ENCODE data around the gene MYL12A. TPM values are rescaled to one million over a fixed set of nuclear protein-coding genes. Genes with fewer than 3 reads are reported as not detected.

MYL12A gene
- total and polyA plus RNA-seq, 2 donors (not counting 3 experiments of a cell fraction or from before 2014, with no cell fraction given) = 597 to 796 TPM

GRCh38 chr18:3246635-3247239 is 864 bp upstream of the MYL12A start:
- TF ChIP-seq GATA2 (IDR thresholded peaks at IDR 0.05; ENCODE audit: insufficient read depth, insufficient read length, low read depth, low read length) = peak; percentile 94
- TF ChIP-seq POLR2A (IDR thresholded peaks at IDR 0.05; ENCODE audit: low read depth, low read length) = peak; percentile 56
- peak; percentile 18 for TF ChIP-seq JUN (IDR thresholded peaks at IDR 0.05; ENCODE audit: borderline replicate concordance, insufficient read depth, insufficient read length, low read depth)
- peak; percentile 30 for TF ChIP-seq FOS (IDR thresholded peaks at IDR 0.05; ENCODE audit: borderline replicate concordance, insufficient read depth, low read length)
- TF ChIP-seq MAX (IDR thresholded peaks at IDR 0.05; ENCODE audit: insufficient read depth, insufficient read length) = no peak
- TF ChIP-seq EZH2 (IDR thresholded peaks at IDR 0.05; ENCODE audit: borderline replicate concordance, low read depth, low read length, severe bottlenecking) = no peak
- peaks cover 40% of the 10 kb centered on the region for H3K79me2 ChIP-seq (ENCODE audit: control insufficient read depth, insufficient read depth, low read length)
- POLR2A ChIA-PET = interaction anchor here (0.6 to 1.5 kb wide), 12 partner anchors 15 to 589 kb away, joined by 3 to 10 read pairs (median 4); no protein-coding TSS in a partner anchor

More at GRCh38 chr18:3246635-3247239, 864 bp upstream of the MYL12A start:
- dilution Hi-C loops (cut with MboI; ENCODE audit: extremely low pct_ligation_motif_present, low sequenced_read_pairs) = no loop called here
- TSS peak; percentile 13 for BruUV-seq (replicated peaks)
- FAIRE-seq (no peak), DNase-seq (ENCODE audit: low read depth, low spot score) (no peak)
- Histone ChIP-seq H2AFZ (ENCODE audit: low read depth, low read length) (peak overlapping the region; percentile 5), H3K36me3 (ENCODE audit: control insufficient read depth in 2 of 2, extremely low read depth in 1 of 2, insufficient read depth in 2 of 2, low read length in 2 of 2) (peaks cover 0 to 4% of the 10 kb centered on the region in 2 experiments), H3K9me1 (replicated peaks; ENCODE audit: control insufficient read depth, extremely low read depth, insufficient read depth, low read length) (no peaks in the 10 kb centered on the region), H3K9ac (replicated peaks; ENCODE audit: extremely low read depth, insufficient read depth, low read length) (peak overlapping the region; percentile 100), H3K4me1 (ENCODE audit: control insufficient read depth, extremely low read depth, insufficient read depth, low read length) (peaks cover 33% of the 10 kb centered on the region), H3K27me3 (ENCODE audit: control insufficient read depth in 2 of 2, insufficient read depth in 2 of 2, low read length in 2 of 2) (no peaks in the 10 kb centered on the region), H3K9me3 (replicated peaks; ENCODE audit: control insufficient read depth, insufficient read depth, low read length) (no peaks in the 10 kb centered on the region), H4K20me1 (replicated peaks; ENCODE audit: control insufficient read depth, extremely low read depth, insufficient read depth, low read length) (no peaks in the 10 kb centered on the region), H3K4me2 (ENCODE audit: insufficient read depth, low read length) (peak overlapping the region; percentile 74), H3K27ac (ENCODE audit: insufficient read depth, low read depth, low read length) (peak overlapping the region; percentile 83), H3K4me3 (replicated peaks in 1 of 3; ENCODE audit: insufficient read depth in 1 of 3, low read depth in 1 of 3, low read length in 3 of 3) (peak overlapping the region; percentile 6 to 75 (median 66))
- CTCF ChIA-PET = interaction anchor here (0.7 to 4.8 kb wide), 40 partner anchors 10 to 1661 kb away, joined by 3 to 54 read pairs (median 6); no protein-coding TSS in a partner anchor
- intact Hi-C loops (cut with micrococcal nuclease) = loop anchor here (1.0 to 10.0 kb wide), 19 partner anchors 16 to 1659 kb away; partner anchors contain the start of genes LPIN2, METTL4, MYL12B and NDC80
